Right atrium auricular region (tissue), 2 donors: ENCODE measurements around the gene CFAP45. TPM values are rescaled to one million over a fixed set of nuclear protein-coding genes. Genes with fewer than 3 reads are reported as not detected.
A peak's percentile ranks its signal among the peaks of the same experiment; 100 is the strongest.

Source experiments
- DNase-seq: peaks from one replicate; pipeline ENCODE4 v3.0.0-alpha.2; 2019; ENCODE audit warnings: low spot score
- H3K27ac ChIP-seq, 2 donors: fragments of 200-600 bp; sonication (generic); 1 replicate in 1 of 2; 2 replicates in 1 of 2; pipeline ENCODE4 v1.5.1; 2016 to 2019
- H3K27me3 ChIP-seq, 2 donors: fragments of 200-600 bp; sonication (generic); one replicate each; pipeline versions ENCODE4 v1.5.1 to v1.6.0; 2017 to 2019
- H3K36me3 ChIP-seq: fragments of 200-600 bp; sonication (generic); one replicate; pipeline ENCODE4 v1.5.1; 2016
- H3K4me1 ChIP-seq, 2 donors: fragments of 200-600 bp; sonication (generic); one replicate each; pipeline versions ENCODE4 v1.5.1 to v1.6.0; 2017 to 2019
- H3K4me3 ChIP-seq, 2 donors: fragments of 200-600 bp; sonication (generic); 1 replicate in 1 of 2; 2 replicates in 1 of 2; pipeline ENCODE4 v1.5.1; 2017 to 2019; ENCODE audit warnings: mild to moderate bottlenecking in 1 of 2, moderate library complexity in 1 of 2
- H3K9me3 ChIP-seq, 2 donors: fragments of 200-600 bp; sonication (generic); one replicate each; pipeline ENCODE4 v1.5.1; 2019
- CTCF ChIP-seq, 2 donors: fragments of 200-600 bp; sonication (generic); IDR thresholded peaks; one replicate each; pipeline ENCODE4 v1.5.1; 2019; ENCODE audit warnings: antibody characterized with exemption in 2 of 2
- total RNA-seq, 2 donors: library from RNA; depleted of rRNA; stranded (reverse); fragments of >200 nt; gene quantifications; one replicate each; pipeline ENCODE4 v1.1.0, GENCODE V29; 2016

Gene CFAP45
- total RNA-seq, 2 donors from 2014 or later, result 0.86 to 1.3 TPM

DNA sequence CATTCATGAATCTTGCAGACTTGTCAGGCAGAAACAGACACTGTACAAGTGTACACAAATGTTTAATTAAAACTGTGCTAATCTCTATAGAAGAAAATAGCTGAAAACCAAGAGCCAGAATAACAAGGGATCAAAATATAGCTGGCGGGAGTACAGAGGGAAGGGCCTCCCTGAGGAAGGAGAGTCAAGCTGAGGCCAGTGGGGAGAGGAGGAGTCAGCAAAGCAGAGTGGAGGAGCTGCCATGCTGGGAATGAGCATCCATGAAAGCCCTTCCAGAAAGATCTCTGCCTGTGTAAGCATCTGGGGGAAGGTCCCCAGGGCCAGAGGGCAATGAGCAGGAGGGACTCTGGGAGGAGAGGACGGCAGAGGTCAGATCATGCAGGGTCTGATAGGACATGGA, 58.2 kb downstream of the CFAP45 start:
- H3K9me3 ChIP-seq, result no peaks in the 10 kb centered on the region
- no peak for TF ChIP-seq CTCF (IDR thresholded peaks at IDR 0.05)
- no peaks in the 10 kb centered on the region for H3K27me3 ChIP-seq
- peaks cover 8% of the 10 kb centered on the region for H3K36me3 ChIP-seq
- no peaks in the 10 kb centered on the region for H3K4me1 ChIP-seq
- DNase-seq, result no peak
- H3K4me3 ChIP-seq, result no peak overlapping the region
- H3K27ac ChIP-seq, result no peak overlapping the region

GRCh38 chr1:159839116-159839849, 60.7 kb downstream of the CFAP45 start:
- peaks cover 21% of the 10 kb centered on the region for H3K36me3 ChIP-seq

DNA sequence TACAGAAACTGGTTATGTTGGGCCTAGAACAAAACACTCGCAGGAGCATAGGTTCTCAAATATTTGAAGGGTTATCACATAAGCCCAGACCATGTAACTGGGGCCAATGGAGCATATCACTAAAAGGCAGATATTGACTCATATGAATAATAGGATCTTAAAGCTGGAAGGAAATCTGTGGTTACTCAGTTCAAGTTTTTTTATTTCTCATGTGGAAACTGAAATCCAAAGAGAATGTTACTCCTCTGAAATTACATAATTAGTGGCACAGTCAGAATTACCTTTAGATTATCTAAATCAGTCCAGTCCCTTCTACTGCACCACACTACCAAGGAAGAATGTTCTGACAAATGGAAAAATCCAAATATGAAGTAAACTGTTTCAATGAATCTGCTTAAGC, 61.2 kb downstream of the CFAP45 start:
- no peaks in the 10 kb centered on the region for H3K4me1 ChIP-seq
- no peak for TF ChIP-seq CTCF (IDR thresholded peaks at IDR 0.05)
- DNase-seq, result no peak
- H3K36me3 ChIP-seq, result peaks cover 21% of the 10 kb centered on the region
- H3K9me3 ChIP-seq, result no peaks in the 10 kb centered on the region
- H3K27me3 ChIP-seq, result no peaks in the 10 kb centered on the region
- H3K4me3 ChIP-seq, result no peak overlapping the region
- no peak overlapping the region for H3K27ac ChIP-seq

More at GRCh38 chr1:159839116-159839849, 60.7 kb downstream of the CFAP45 start:
- no peak for TF ChIP-seq CTCF (IDR thresholded peaks at IDR 0.05)
- H3K4me1 ChIP-seq, result no peaks in the 10 kb centered on the region
- no peak overlapping the region for H3K27ac ChIP-seq
- DNase-seq, result no peak
- no peak overlapping the region for H3K4me3 ChIP-seq
- H3K27me3 ChIP-seq, result no peaks in the 10 kb centered on the region
- no peaks in the 10 kb centered on the region for H3K9me3 ChIP-seq

DNA sequence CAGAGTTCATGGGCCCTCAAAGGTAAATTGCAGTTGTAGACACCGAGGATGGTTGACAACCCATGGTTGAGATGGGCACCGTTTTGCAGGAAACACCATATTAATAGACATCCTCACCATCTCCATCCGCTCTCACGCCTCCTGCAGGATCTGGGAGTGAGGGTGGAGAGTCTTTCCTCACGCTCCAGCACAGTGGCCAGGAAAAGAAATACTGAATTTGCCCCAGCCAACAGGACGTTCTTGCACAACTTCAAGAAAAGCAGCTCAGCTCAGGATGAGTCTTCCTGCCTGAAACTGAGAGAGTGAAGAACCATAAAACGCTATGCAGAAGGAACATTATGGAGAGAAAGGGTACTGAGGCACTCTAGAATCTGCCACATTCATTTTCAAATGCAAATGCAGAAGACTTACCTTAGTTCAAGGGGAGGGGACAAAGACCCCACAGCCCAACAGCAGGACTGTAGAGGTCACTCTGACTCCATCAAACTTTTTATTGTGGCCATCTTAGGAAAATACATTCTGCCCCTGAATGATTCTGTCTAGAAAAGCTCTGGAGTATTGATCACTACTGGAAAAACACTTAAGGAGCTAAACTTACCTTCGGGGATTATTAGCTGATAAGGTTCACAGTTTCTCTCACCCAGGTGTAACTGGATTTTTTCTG, 64.0 kb downstream of the CFAP45 start:
- no peak for DNase-seq
- H3K27me3 ChIP-seq, result no peaks in the 10 kb centered on the region
- peak in 1 of 2 donors; percentile 25 for TF ChIP-seq CTCF (IDR thresholded peaks at IDR 0.05)
- H3K27ac ChIP-seq, result no peak overlapping the region
- no peak overlapping the region for H3K4me3 ChIP-seq
- H3K36me3 ChIP-seq, result peaks cover 21% of the 10 kb centered on the region
- H3K9me3 ChIP-seq, result no peaks in the 10 kb centered on the region
- H3K4me1 ChIP-seq, result peaks cover 0 to 7% of the 10 kb centered on the region in 2 donors

DNA sequence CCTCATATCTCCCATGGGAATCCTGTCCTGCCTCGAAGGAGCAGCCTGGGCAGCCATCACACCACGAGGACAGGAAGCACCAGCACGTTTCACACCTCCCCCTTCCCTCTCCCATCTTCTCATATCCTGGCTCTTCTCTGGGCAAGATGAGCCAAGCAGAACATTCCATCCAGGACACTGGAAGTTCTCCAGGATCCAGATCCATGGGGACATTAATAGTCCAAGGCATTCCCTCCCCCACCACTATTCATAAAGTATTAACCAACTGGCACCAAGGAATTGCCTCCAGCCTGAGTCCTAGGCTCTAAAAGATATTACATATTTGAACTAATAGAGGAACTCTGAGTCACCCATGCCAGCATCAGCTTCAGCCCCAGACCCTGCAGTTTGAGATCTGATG, 64.6 kb downstream of the CFAP45 start:
- H3K4me1 ChIP-seq, result peaks cover 0 to 7% of the 10 kb centered on the region in 2 donors
- no peak overlapping the region for H3K4me3 ChIP-seq
- no peak for TF ChIP-seq CTCF (IDR thresholded peaks at IDR 0.05)
- no peaks in the 10 kb centered on the region for H3K9me3 ChIP-seq
- H3K27me3 ChIP-seq, result no peaks in the 10 kb centered on the region
- DNase-seq, result no peak
- no peak overlapping the region for H3K27ac ChIP-seq
- H3K36me3 ChIP-seq, result peaks cover 21% of the 10 kb centered on the region
